Panc1 (cell line): ENCODE measurements around the gene BRME1.

ENCODE experiments used
- CTCF ChIP-seq: fragments of 450-650 bp; IDR thresholded peaks from 2 replicates; pipeline ENCODE4 v1.5.1; 2017; ENCODE audit warnings: mild to moderate bottlenecking
- POLR2AphosphoS5 ChIP-seq: IDR thresholded peaks from 2 replicates; pipeline ENCODE4 v1.6.1; 2012; ENCODE audit warnings: mild to moderate bottlenecking, low read depth, low read length, moderate library complexity
- REST ChIP-seq, 2 experiments: IDR thresholded peaks; 2 replicates each; pipeline ENCODE4 v1.6.1; 2011 to 2012; ENCODE audit warnings: low read depth in 2 of 2, control low read depth in 1 of 2, low read length in 1 of 2, mild to moderate bottlenecking in 1 of 2, moderate library complexity in 1 of 2; ENCODE audit not compliant: insufficient read depth in 1 of 2

DNA sequence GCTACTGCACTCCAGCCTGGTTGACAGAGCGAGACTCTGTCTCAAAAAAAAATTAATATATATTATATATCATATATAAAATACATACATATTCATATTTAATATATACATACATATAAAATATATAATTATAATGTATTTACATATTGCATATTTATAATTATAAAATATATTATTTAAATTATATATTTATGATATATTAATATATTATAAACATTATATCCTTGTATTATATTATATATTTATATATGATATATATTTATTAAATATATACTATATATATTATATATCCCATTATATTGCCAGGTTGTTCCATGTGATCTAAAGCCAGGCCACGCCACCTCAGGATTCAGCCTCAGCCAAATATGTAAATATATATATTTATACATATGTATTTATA, 9.7 kb downstream of the BRME1 start:
- no peak for TF ChIP-seq CTCF
- TF ChIP-seq POLR2AphosphoS5: no peak
- TF ChIP-seq REST (IDR thresholded peaks at IDR 0.05; ENCODE audit: insufficient read depth in 1 of 2, low read depth in 2 of 2, low read length in 1 of 2): no peak
